ENCODE data around the gene PLPPR5. TPM values are rescaled to one million over a fixed set of nuclear protein-coding genes. Genes with fewer than 3 reads are reported as not detected.

The PLPPR5 gene
- total and polyA plus RNA-seq, 10 of the 15 experiments (the other 5 are each of a cell fraction or from before 2014, with no cell fraction given): under 0.01 to 0.11 (median 0.02) TPM; not detected in 7

DNA sequence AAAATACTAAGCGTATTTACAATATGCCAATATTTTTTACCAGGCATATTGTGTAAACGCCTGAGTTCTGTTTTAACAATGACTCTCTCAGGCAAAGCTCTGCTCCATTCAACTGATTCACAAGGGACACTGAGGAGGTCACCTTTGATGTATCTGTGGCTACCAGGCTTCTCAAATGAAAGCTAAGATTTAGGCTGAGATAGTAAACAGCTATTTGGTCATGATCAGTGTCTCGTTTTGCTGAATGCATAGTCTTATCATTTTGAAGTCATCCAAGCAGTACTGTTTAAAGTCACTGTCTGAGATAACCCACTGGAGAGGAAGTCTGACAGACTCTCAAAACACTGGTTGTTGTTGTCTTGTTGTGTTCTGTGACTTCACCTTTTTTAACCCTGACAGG is 13.7 kb upstream of the PLPPR5 start (continued):
- TF ChIP-seq E4F1 (IDR thresholded peaks at IDR 0.05; ENCODE audit: borderline replicate concordance, partially characterized antibody): no peak
- TF ChIP-seq ZNF207 (IDR thresholded peaks at IDR 0.05; ENCODE audit: borderline replicate concordance): no peak
- no peak for TF ChIP-seq ZNF217 (IDR thresholded peaks at IDR 0.05)
- no peak for TF ChIP-seq KAT2A (conservative IDR thresholded peaks at IDR 0.05; ENCODE audit: control insufficient read depth, low read depth, low read length)
- no peak for TF ChIP-seq RELA (IDR thresholded peaks at IDR 0.05; ENCODE audit: borderline replicate concordance, partially characterized antibody)
- TF ChIP-seq, protein P1, sequence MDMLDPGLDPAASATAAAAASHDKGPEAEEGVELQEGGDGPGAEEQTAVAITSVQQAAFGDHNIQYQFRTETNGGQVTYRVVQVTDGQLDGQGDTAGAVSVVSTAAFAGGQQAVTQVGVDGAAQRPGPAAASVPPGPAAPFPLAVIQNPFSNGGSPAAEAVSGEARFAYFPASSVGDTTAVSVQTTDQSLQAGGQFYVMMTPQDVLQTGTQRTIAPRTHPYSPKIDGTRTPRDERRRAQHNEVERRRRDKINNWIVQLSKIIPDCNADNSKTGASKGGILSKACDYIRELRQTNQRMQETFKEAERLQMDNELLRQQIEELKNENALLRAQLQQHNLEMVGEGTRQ (IDR thresholded peaks at IDR 0.05; ENCODE audit: borderline replicate concordance, low read depth, low read length): no peak

- H3K27ac ChIP-seq (ENCODE audit: control insufficient read depth, insufficient read depth): no peak overlapping the region
- ChIA-PET SMC1A (ENCODE audit: uncharacterized antibody, unreplicated experiment) (no interaction called here), RAD21 (ENCODE audit: unreplicated experiment) (interaction anchor here (0.8 kb wide), 1 partner anchor 34 kb away, joined by 3 read pairs; no protein-coding TSS in a partner anchor), POLR2A (no interaction called here), CTCF (no interaction called here)
- BruUV-seq (replicated peaks): no TSS peak
- no peaks in the 10 kb centered on the region for H3K79me2 ChIP-seq (ENCODE audit: control insufficient read depth, insufficient read depth, low read length)
- DNase-seq (ENCODE audit: low read depth, low spot score) (no peak), ATAC-seq (no peak), FAIRE-seq (no peak)
- 5% methylated on average over 2 of the region's 2 CpGs for WGBS (ENCODE audit: insufficient coverage, insufficient replicate concordance, low lambda C conversion rate, missing lambda C conversion rate)
- H3K9me3 ChIP-seq (replicated peaks; ENCODE audit: control insufficient read depth, insufficient read depth, low read length): no peaks in the 10 kb centered on the region
- H3K4me1 ChIP-seq (ENCODE audit: control insufficient read depth, insufficient read depth, low read length): no peaks in the 10 kb centered on the region
- H3K4me3 ChIP-seq: no peak overlapping the region
- H3K36me3 ChIP-seq (ENCODE audit: control insufficient read depth in 2 of 2, insufficient read depth in 2 of 2, low read length in 1 of 2): no peaks in the 10 kb centered on the region
- no peak overlapping the region for H3K9ac ChIP-seq (ENCODE audit: control insufficient read depth, insufficient read depth, low read length)
- H4K20me1 ChIP-seq (ENCODE audit: control insufficient read depth, insufficient read depth): no peaks in the 10 kb centered on the region
- in situ Hi-C loops (cut with MboI) (no loop called here), intact Hi-C loops (cut with micrococcal nuclease; ENCODE audit: unreplicated experiment) (no loop called here)
- no peak overlapping the region for H2AFZ ChIP-seq (ENCODE audit: control insufficient read depth, low read depth, low read length)
- TF ChIP-seq SMAD5 (IDR thresholded peaks at IDR 0.05; ENCODE audit: low read depth) (no peak), STAT1 (conservative IDR thresholded peaks at IDR 0.05) (no peak), HDGF (IDR thresholded peaks at IDR 0.05) (no peak)
- H3K27me3 ChIP-seq (replicated peaks in 1 of 2; ENCODE audit: control insufficient read depth in 2 of 2, insufficient read depth in 2 of 2, low read length in 1 of 2): no peaks in the 10 kb centered on the region
- no peak overlapping the region for H3K4me2 ChIP-seq (ENCODE audit: control insufficient read depth, insufficient read depth)
These were observed 13.0 kb upstream of the PLPPR5 start for GRCh38 chr1:99017655-99018054.

All from GM12878 (cell line).